ENCODE data around the gene SIM1. TPM values are rescaled to one million over a fixed set of nuclear protein-coding genes. Genes with fewer than 3 reads are reported as not detected.

The SIM1 gene
- total RNA-seq, 2 donors from 2014 or later = not detected

DNA sequence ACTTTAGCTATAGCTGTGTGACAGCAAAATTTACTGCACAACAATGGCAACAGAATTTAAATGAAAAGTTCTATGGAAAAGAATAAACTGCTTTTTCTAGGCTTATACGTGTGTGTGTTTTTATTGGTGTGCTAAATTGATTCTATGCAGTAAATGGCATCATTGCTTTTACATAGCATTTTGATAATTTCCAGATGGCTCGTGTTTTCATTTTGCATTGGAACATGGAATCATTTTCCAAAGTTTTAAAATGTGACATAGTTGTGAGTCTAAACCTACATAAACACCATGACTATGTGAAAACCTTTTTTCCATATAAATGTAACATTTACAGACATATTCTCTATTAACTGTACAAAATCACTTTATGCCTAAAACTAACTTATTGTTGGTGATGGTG lies 127.8 kb downstream of the SIM1 start:
- Histone ChIP-seq H3K27me3 (no peaks in the 10 kb centered on the region), H3K4me3 (no peak overlapping the region), H3K9me3 (no peaks in the 10 kb centered on the region), H3K27ac (no peak overlapping the region), H3K4me1 (no peaks in the 10 kb centered on the region), H3K36me3 (no peaks in the 10 kb centered on the region)
- DNase-seq (ENCODE audit: low spot score) = no peak
- TF ChIP-seq, protein P1, sequence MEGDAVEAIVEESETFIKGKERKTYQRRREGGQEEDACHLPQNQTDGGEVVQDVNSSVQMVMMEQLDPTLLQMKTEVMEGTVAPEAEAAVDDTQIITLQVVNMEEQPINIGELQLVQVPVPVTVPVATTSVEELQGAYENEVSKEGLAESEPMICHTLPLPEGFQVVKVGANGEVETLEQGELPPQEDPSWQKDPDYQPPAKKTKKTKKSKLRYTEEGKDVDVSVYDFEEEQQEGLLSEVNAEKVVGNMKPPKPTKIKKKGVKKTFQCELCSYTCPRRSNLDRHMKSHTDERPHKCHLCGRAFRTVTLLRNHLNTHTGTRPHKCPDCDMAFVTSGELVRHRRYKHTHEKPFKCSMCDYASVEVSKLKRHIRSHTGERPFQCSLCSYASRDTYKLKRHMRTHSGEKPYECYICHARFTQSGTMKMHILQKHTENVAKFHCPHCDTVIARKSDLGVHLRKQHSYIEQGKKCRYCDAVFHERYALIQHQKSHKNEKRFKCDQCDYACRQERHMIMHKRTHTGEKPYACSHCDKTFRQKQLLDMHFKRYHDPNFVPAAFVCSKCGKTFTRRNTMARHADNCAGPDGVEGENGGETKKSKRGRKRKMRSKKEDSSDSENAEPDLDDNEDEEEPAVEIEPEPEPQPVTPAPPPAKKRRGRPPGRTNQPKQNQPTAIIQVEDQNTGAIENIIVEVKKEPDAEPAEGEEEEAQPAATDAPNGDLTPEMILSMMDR (IDR thresholded peaks at IDR 0.05) = no peak

DNA sequence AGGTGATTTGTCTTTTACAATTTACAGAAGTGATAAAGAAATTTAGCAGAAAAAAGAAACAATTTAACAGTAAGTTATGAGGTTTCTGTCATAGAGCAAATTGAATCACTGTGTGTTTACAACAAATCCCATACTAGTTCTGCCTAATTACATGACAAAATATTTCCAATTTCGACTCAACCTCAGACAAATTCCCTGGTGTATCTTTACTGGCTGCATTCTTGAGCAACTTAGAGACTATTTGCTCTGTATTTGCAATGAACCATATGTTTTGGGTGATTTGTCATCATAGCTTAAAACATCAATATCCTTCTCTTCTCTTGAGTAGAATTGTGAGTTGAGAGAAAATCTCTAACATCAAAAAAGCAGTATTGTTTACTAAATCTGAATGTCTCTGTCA lies 128.7 kb downstream of the SIM1 start:
- TF ChIP-seq, protein P1 (IDR thresholded peaks at IDR 0.05) = no peak
- no peaks in the 10 kb centered on the region for H3K9me3 ChIP-seq

More for the DNA sequence above, 128.7 kb downstream of the SIM1 start:
- no peaks in the 10 kb centered on the region for H3K4me1 ChIP-seq
- H3K4me3 ChIP-seq = no peak overlapping the region
- no peak overlapping the region for H3K27ac ChIP-seq
- H3K36me3 ChIP-seq = no peaks in the 10 kb centered on the region
- no peaks in the 10 kb centered on the region for H3K27me3 ChIP-seq
- DNase-seq (ENCODE audit: low spot score) = no peak
